Measurements from ENCODE around the gene LRSAM1. TPM values are rescaled to one million over a fixed set of nuclear protein-coding genes. Genes with fewer than 3 reads are reported as not detected.

Gene LRSAM1
- total and polyA plus RNA-seq, 2 of the 8 experiments (the other 6 are each of a cell fraction or from before 2014, with no cell fraction given) = 9.7 to 18.3 TPM

DNA sequence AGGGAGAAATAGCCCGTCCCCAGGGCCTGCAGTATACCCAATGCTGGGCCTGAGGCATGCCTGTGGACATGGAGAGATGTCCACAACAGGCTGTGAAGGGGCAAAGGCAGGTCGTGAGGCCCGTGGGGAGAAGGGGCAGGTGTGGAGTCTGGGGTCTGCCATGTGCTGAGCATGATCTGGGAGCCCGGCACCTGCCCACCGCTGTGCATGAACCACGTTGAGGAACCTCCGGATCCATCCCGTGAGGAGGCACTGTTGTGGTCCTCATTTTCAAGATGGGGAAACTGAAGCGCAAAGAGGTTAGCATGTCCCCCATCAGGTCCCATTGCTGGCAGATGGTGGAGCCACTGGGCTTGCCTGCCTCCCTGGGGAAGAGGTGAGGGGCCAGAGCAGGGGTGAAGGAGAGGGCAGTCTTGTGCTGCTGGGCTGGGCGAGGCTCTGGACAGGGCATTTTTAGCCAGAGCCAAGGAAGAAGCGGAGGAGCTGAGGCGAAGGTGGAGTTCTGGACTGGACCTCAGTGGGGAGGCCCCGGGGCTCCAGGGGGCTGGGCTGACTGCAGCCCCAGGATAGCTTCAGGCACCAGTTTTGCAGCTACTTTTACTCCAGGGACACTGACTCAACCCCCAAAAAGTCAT, 46.5 kb downstream of the LRSAM1 start (continued):
- TF ChIP-seq, protein P1, sequence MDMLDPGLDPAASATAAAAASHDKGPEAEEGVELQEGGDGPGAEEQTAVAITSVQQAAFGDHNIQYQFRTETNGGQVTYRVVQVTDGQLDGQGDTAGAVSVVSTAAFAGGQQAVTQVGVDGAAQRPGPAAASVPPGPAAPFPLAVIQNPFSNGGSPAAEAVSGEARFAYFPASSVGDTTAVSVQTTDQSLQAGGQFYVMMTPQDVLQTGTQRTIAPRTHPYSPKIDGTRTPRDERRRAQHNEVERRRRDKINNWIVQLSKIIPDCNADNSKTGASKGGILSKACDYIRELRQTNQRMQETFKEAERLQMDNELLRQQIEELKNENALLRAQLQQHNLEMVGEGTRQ (IDR thresholded peaks at IDR 0.05; ENCODE audit: low read length) = no peak
- TF ChIP-seq, protein P2, sequence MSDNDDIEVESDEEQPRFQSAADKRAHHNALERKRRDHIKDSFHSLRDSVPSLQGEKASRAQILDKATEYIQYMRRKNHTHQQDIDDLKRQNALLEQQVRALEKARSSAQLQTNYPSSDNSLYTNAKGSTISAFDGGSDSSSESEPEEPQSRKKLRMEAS (IDR thresholded peaks at IDR 0.05) = no peak
- TF ChIP-seq SIX5 (IDR thresholded peaks at IDR 0.05; ENCODE audit: low read depth, low read length) (no peak), HDAC6 (IDR thresholded peaks at IDR 0.05; ENCODE audit: low read depth, low read length) (no peak), KDM4A (IDR thresholded peaks at IDR 0.05; ENCODE audit: low read depth, low read length, severe bottlenecking) (no peak), SAP30 (IDR thresholded peaks at IDR 0.05; ENCODE audit: insufficient read depth, insufficient replicate concordance, low read length) (no peak), KDM1A (IDR thresholded peaks at IDR 0.05; ENCODE audit: borderline replicate concordance, low read length) (no peak)

Data from H1 (cell line).